Suprapubic skin (tissue), 4 donors: ENCODE results near the gene NR3C2. TPM values are rescaled to one million over a fixed set of nuclear protein-coding genes. Genes with fewer than 3 reads are reported as not detected.
"Not testable (repeated sequence)": the region's sequence is repeated elsewhere in the genome, so short reads cannot be mapped to it uniquely, and the experiment has no call there.

Experiments used
- DNase-seq, 2 donors: peaks; one replicate each; pipeline ENCODE4 v3.0.0-alpha.2; 2019; ENCODE audit warnings: low spot score in 2 of 2
- H3K27ac ChIP-seq: fragments of 200-600 bp; sonication (generic); one replicate; pipeline ENCODE4 v1.5.1; 2019
- H3K27me3 ChIP-seq: fragments of 200-600 bp; sonication (generic); one replicate; pipeline ENCODE4 v1.5.1; 2019
- H3K36me3 ChIP-seq: fragments of 200-600 bp; sonication (generic); one replicate; pipeline ENCODE4 v1.5.1; 2019
- H3K4me1 ChIP-seq: fragments of 200-600 bp; sonication (generic); one replicate; pipeline ENCODE4 v1.5.1; 2019
- H3K4me3 ChIP-seq: fragments of 200-600 bp; sonication (generic); one replicate; pipeline ENCODE4 v1.5.1; 2019; ENCODE audit warnings: mild to moderate bottlenecking
- H3K9me3 ChIP-seq: fragments of 200-600 bp; sonication (generic); one replicate; pipeline ENCODE4 v1.5.1; 2019
- CTCF ChIP-seq, 2 donors: fragments of 200-600 bp in 1 of 2; fragments of 450-650 bp in 1 of 2; sonication (generic) in 1 of 2; IDR thresholded peaks; one replicate each; pipeline ENCODE4 v1.5.1; 2016 to 2019; ENCODE audit warnings: antibody characterized with exemption in 2 of 2, mild to moderate bottlenecking in 1 of 2, moderate library complexity in 1 of 2
- EP300 ChIP-seq: sonication (generic); formaldehyde crosslinking; IDR thresholded peaks from one replicate; pipeline ENCODE4 v1.6.1; 2017; ENCODE audit warnings: antibody characterized with exemption
- POLR2A ChIP-seq, 2 donors: fragments of 450-650 bp; IDR thresholded peaks; one replicate each; pipeline ENCODE4 v1.6.1; 2017; ENCODE audit warnings: antibody characterized with exemption in 2 of 2, mild to moderate bottlenecking in 2 of 2, moderate library complexity in 2 of 2
- POLR2AphosphoS5 ChIP-seq, 3 donors: sonication (generic); formaldehyde crosslinking; IDR thresholded peaks; one replicate each; pipeline ENCODE4 v1.6.1; 2017; ENCODE audit warnings: antibody characterized with exemption in 3 of 3
- WGBS: methylation state at CpG from one replicate; pipeline ENCODE4 v1.1.5; 2018; 5-methylcytosine and 5-hydroxymethylcytosine counted together
- total RNA-seq, 4 donors: library from RNA; depleted of rRNA; stranded (reverse); fragments of >200 nt; gene quantifications; one replicate each; pipeline ENCODE4 v1.1.0, GENCODE V29; 2016

Gene NR3C2
- total RNA-seq, 4 donors from 2014 or later = 7.3 to 12.1 (median 11.0) TPM

- no peaks in the 10 kb centered on the region for H3K9me3 ChIP-seq
- no peaks in the 10 kb centered on the region for H3K4me1 ChIP-seq
- H3K36me3 ChIP-seq = no peaks in the 10 kb centered on the region
- no peaks in the 10 kb centered on the region for H3K27me3 ChIP-seq
- 96% methylated on average over 11 of the region's 11 CpGs for whole genome bisulfite sequencing
- TF ChIP-seq POLR2AphosphoS5 (IDR thresholded peaks at IDR 0.05) (no peak), CTCF (IDR thresholded peaks at IDR 0.05) (no peak), POLR2A (IDR thresholded peaks at IDR 0.05) (no peak), EP300 (no peak)
- DNase-seq = no peak
- no peak overlapping the region for H3K27ac ChIP-seq
- no peak overlapping the region for H3K4me3 ChIP-seq
Observed at GRCh38 chr4:148092316-148093014, 349.7 kb downstream of the NR3C2 start.

GRCh38 chr4:148091896-148092295, 350.3 kb downstream of the NR3C2 start:
- Histone ChIP-seq H3K9me3 (no peaks in the 10 kb centered on the region), H3K27ac (no peak overlapping the region), H3K27me3 (no peaks in the 10 kb centered on the region), H3K36me3 (no peaks in the 10 kb centered on the region), H3K4me3 (no peak overlapping the region), H3K4me1 (no peaks in the 10 kb centered on the region)
- TF ChIP-seq POLR2A (IDR thresholded peaks at IDR 0.05) = no peak
- TF ChIP-seq POLR2AphosphoS5 (IDR thresholded peaks at IDR 0.05) = no peak
- no peak for TF ChIP-seq EP300
- TF ChIP-seq CTCF (IDR thresholded peaks at IDR 0.05) = no peak
- WGBS = 84% methylated on average over 4 of the region's 4 CpGs
- DNase-seq = no peak

DNA sequence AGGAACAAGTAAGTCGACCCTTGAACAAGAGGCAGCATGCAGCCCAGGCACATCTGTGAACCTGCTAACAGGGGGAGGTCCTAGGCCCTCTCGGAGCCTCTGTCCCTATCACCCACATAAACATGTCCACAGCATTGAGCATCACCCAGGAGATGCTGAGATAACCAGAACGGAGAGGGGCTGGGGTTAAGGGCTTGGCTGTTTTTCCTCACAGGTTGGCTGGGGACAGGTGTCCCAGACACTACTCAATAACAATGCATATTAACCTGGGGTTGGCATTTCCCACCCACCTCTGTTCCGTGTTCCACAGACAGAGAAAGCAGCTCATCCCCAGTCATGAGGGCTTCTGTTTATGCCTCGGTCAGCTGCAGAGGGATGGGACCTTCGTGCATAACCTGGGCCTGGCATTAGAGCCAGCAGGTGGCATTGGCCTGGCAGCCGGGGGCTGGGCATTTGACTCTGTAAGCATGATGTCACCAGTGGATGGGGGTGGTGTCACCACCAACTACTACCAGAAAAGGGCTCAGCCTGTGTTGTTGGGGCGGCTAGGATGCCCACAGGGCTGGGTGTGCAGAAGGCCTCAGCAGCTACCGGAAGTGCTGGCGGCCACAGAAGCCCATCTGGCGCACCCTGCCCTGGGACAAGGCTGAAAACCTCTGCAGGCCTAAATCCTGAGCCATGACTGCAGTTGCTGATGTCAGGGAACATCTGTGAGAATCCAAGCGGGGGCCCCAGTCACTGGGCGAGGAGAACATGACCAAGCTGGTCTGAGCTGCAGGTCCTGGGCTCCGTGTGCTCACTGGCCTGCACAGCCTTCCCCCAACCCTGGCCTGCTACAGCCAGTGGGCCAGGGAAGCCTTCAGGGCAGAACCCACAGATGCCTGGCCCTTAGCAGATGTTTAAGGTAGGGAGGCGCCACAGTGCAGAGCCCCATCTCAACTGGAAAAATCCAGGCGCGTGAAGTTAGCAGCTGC, 351.4 kb downstream of the NR3C2 start:
- DNase-seq = no peak

DNA sequence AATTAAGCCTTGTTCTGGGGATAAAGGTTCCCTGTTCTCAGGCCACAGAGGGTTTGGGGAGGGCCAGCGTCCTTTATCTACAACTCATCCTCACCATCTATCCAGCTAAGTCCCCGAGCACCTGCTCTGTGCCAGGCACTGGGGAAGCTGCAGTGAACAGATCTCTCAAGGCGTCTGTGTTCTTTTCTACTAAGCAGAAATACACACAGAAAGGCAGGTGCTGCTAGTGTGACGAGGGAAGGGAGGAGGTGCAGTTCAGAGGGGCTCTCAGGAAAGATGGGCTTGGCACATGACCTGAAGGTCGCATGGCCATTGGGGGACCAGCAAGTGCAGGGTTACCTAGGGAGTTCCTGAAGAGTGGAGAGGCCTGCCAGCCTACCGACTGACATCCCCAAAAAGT, 352.2 kb downstream of the NR3C2 start:
- Histone ChIP-seq H3K36me3 (no peaks in the 10 kb centered on the region), H3K4me1 (no peaks in the 10 kb centered on the region), H3K9me3 (no peaks in the 10 kb centered on the region), H3K4me3 (no peak overlapping the region), H3K27ac (no peak overlapping the region), H3K27me3 (no peaks in the 10 kb centered on the region)
- DNase-seq = no peak
- 92% methylated on average over 6 of the region's 6 CpGs for WGBS
- TF ChIP-seq EP300 (no peak), CTCF (IDR thresholded peaks at IDR 0.05) (no peak), POLR2A (IDR thresholded peaks at IDR 0.05) (no peak), POLR2AphosphoS5 (IDR thresholded peaks at IDR 0.05) (no peak)

More for the DNA sequence above, 351.4 kb downstream of the NR3C2 start:
- no peak overlapping the region for H3K27ac ChIP-seq
- no peaks in the 10 kb centered on the region for H3K9me3 ChIP-seq
- no peaks in the 10 kb centered on the region for H3K4me1 ChIP-seq
- H3K4me3 ChIP-seq = no peak overlapping the region
- H3K27me3 ChIP-seq = no peaks in the 10 kb centered on the region
- TF ChIP-seq EP300 (no peak), CTCF (IDR thresholded peaks at IDR 0.05) (no peak), POLR2AphosphoS5 (IDR thresholded peaks at IDR 0.05) (no peak), POLR2A (IDR thresholded peaks at IDR 0.05) (no peak)
- 83% methylated on average over 7 of the region's 17 CpGs for WGBS
- no peaks in the 10 kb centered on the region for H3K36me3 ChIP-seq

GRCh38 chr4:148089624-148090023, 352.6 kb downstream of the NR3C2 start:
- H3K27ac ChIP-seq = no peak overlapping the region
- TF ChIP-seq POLR2A (IDR thresholded peaks at IDR 0.05) (no peak), CTCF (IDR thresholded peaks at IDR 0.05) (no peak), POLR2AphosphoS5 (IDR thresholded peaks at IDR 0.05) (no peak), EP300 (no peak)
- no peaks in the 10 kb centered on the region for H3K27me3 ChIP-seq
- no peaks in the 10 kb centered on the region for H3K36me3 ChIP-seq
- no peaks in the 10 kb centered on the region for H3K9me3 ChIP-seq
- no peak for DNase-seq
- no peak overlapping the region for H3K4me3 ChIP-seq
- no peaks in the 10 kb centered on the region for H3K4me1 ChIP-seq
- 75% methylated on average over 6 of the region's 6 CpGs for WGBS

GRCh38 chr4:148083073-148083472, 359.1 kb downstream of the NR3C2 start:
- not testable (repeated sequence) for H3K9me3 ChIP-seq, DNase-seq, H3K27me3 ChIP-seq, H3K4me1 ChIP-seq, H3K27ac ChIP-seq, H3K4me3 ChIP-seq
- WGBS = 81% methylated on average over 3 of the region's 4 CpGs
- peaks cover 24% of the 10 kb centered on the region for H3K36me3 ChIP-seq
